Transverse colon (tissue), 4 donors: ENCODE results near the gene CLSTN1.

Experiments used
- EP300 ChIP-seq: sonication (generic); formaldehyde crosslinking; IDR thresholded peaks from one replicate; pipeline ENCODE4 v1.6.1; 2017; ENCODE audit warnings: antibody characterized with exemption, low read depth
- POLR2AphosphoS5 ChIP-seq, 3 donors: sonication (generic); formaldehyde crosslinking; IDR thresholded peaks; one replicate each; pipeline ENCODE4 v1.6.1; 2016; ENCODE audit warnings: antibody characterized with exemption in 3 of 3
- TF ChIP-seq, protein P1 (sequence below), 5 experiments: fragments of 200-600 bp in 3 of 5; fragments of 450-650 bp in 2 of 5; sonication (generic) in 3 of 5; IDR thresholded peaks; 1 replicate in 2 of 5; 2 replicates in 3 of 5; pipeline ENCODE4 v1.5.1; 2016 to 2017; ENCODE audit warnings: antibody characterized with exemption in 5 of 5, inconsistent platforms in 3 of 5, mild to moderate bottlenecking in 2 of 5, moderate library complexity in 1 of 5

DNA sequence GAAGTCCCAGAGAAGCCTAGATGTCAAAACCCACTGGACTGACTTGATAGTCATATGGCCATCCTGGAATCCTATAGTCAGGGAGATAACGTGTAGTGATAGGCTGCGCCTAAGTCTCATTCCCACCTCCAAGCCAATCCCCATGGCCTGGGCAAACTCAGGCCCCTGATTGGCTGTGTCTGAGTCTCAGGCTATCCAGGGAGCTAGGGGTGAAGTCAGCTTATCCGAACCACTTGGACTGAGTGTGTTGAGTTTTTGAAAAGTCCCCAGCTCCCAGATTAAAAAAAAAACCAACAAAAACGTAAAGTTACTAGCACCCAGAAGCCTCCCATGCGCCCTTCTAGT lies 120.6 kb downstream of the CLSTN1 start:
- TF ChIP-seq POLR2AphosphoS5 (IDR thresholded peaks at IDR 0.05): no peak
- TF ChIP-seq, protein P1, sequence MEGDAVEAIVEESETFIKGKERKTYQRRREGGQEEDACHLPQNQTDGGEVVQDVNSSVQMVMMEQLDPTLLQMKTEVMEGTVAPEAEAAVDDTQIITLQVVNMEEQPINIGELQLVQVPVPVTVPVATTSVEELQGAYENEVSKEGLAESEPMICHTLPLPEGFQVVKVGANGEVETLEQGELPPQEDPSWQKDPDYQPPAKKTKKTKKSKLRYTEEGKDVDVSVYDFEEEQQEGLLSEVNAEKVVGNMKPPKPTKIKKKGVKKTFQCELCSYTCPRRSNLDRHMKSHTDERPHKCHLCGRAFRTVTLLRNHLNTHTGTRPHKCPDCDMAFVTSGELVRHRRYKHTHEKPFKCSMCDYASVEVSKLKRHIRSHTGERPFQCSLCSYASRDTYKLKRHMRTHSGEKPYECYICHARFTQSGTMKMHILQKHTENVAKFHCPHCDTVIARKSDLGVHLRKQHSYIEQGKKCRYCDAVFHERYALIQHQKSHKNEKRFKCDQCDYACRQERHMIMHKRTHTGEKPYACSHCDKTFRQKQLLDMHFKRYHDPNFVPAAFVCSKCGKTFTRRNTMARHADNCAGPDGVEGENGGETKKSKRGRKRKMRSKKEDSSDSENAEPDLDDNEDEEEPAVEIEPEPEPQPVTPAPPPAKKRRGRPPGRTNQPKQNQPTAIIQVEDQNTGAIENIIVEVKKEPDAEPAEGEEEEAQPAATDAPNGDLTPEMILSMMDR (IDR thresholded peaks at IDR 0.05): no peak
- no peak for TF ChIP-seq EP300
